GM10248 (cell line): Measurements from ENCODE around the gene ANKRD34A.

Experiments
- CTCF ChIA-PET: fragments of 300-600 bp; sonication (Branson Sonifier 250); formaldehyde crosslinking; extraction: SDS; loops from one replicate; lab custom pipeline; 2021; ENCODE audit warnings: antibody characterized with exemption; lab: Yijun Ruan, JAX
- POLR2A ChIA-PET: fragments of 350-650 bp; sonication (Branson Sonifier 250); formaldehyde crosslinking; extraction: SDS; loops from one replicate; lab custom pipeline; 2020; ENCODE audit warnings: antibody characterized with exemption; lab: Yijun Ruan, JAX
- DNase-seq: peaks from one replicate; pipeline ENCODE4 v3.0.0; 2012; ENCODE audit errors: extremely low spot score
- CTCF ChIP-seq: IDR thresholded peaks from 2 replicates; pipeline ENCODE4 v1.5.1; 2012; ENCODE audit warnings: mild to moderate bottlenecking, low read depth; ENCODE audit errors: extremely low read depth, missing control alignments, control extremely low read depth

ANKRD34A gene

GRCh38 chr1:145947551-145947950 lies 16.8 kb downstream of the ANKRD34A start:
- no peak for TF ChIP-seq CTCF
- CTCF ChIA-PET, result no interaction called here
- POLR2A ChIA-PET, result no interaction called here
- DNase-seq, result no peak

- POLR2A ChIA-PET, result no interaction called here
- CTCF ChIA-PET, result interaction anchor here (1.2 kb wide), 1 partner anchor 19 kb away, joined by 4 read pairs; the partner anchor contains the start of gene RBM8A
- DNase-seq, result no peak
- TF ChIP-seq CTCF, result no peak
Observed at GRCh38 chr1:145946477-145946986, 17.8 kb downstream of the ANKRD34A start.

GRCh38 chr1:145944532-145944931 lies 19.8 kb downstream of the ANKRD34A start:
- no peak for TF ChIP-seq CTCF
- DNase-seq, result no peak
- ChIA-PET POLR2A (no interaction called here), CTCF (interaction anchor here (1.3 to 2.1 kb wide), 4 partner anchors 8 to 53 kb away, joined by 3 to 9 read pairs (median 6); no protein-coding TSS in a partner anchor)

- ChIA-PET POLR2A (interaction anchor here (1.5 kb wide), 1 partner anchor 15 kb away, joined by 4 read pairs; the partner anchor contains the start of gene LIX1L), CTCF (interaction anchor here (1.2 to 2.5 kb wide), 2 partner anchors 16 to 34 kb away, joined by 3 to 7 read pairs; no protein-coding TSS in a partner anchor)
- no peak for TF ChIP-seq CTCF
- DNase-seq, result no peak
Observed at GRCh38 chr1:145942871-145943270, 21.5 kb downstream of the ANKRD34A start.

- TF ChIP-seq CTCF, result no peak
- CTCF ChIA-PET, result interaction anchor here (1.2 to 2.5 kb wide), 2 partner anchors 16 to 34 kb away, joined by 3 to 7 read pairs; no protein-coding TSS in a partner anchor
- DNase-seq, result no peak
- POLR2A ChIA-PET, result interaction anchor here (1.5 kb wide), 1 partner anchor 16 kb away, joined by 4 read pairs; the partner anchor contains the start of gene LIX1L
Observed at GRCh38 chr1:145942405-145942804, 22.0 kb downstream of the ANKRD34A start.

GRCh38 chr1:145937436-145937835 lies 26.9 kb downstream of the ANKRD34A start:
- DNase-seq, result no peak
- POLR2A ChIA-PET, result no interaction called here
- TF ChIP-seq CTCF, result no peak
- CTCF ChIA-PET, result interaction anchor here (1.6 to 3.1 kb wide), 2 partner anchors 10 to 41 kb away, joined by 4 to 14 read pairs; partner anchors contain the start of gene RBM8A
